Stimulated activated CD4-positive, alpha-beta T cell treated with anti-CD3 and anti-CD28 coated beads, Interleukin-1b, Interleukin-23, amount 100 ng/mL, for 4 hours (primary cell): ENCODE measurements around the gene RYR2.

Experiments
- DNase-seq, 2 donors: peaks; one replicate each; pipeline ENCODE4 v3.0.0-alpha.2; 2020; ENCODE audit warnings: low read depth in 2 of 2

The RYR2 gene

DNA sequence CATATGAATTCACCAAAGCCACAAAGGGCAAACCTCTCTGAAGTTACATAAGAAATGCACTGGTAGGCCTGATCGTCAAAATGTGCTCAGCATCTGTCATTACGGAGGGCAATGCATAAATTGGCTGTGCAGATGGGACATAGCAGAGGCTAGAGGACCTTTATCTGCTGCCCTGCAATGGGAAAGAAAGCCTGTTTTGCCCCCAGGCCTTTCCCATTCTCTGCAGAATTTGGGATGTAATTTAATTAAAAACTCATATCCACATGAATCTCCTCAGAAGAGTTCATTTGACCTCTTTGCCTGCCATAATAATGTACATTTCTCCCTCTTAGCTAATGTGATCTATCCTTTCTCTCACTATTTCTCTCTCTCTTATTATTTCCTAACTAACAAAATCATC lies 690.7 kb downstream of the RYR2 start:
- DNase-seq = no peak

GRCh38 chr1:237736372-237737029 lies 694.5 kb downstream of the RYR2 start:
- DNase-seq = no peak

- no peak for DNase-seq
These were observed 695.5 kb downstream of the RYR2 start for GRCh38 chr1:237737448-237737847.

DNA sequence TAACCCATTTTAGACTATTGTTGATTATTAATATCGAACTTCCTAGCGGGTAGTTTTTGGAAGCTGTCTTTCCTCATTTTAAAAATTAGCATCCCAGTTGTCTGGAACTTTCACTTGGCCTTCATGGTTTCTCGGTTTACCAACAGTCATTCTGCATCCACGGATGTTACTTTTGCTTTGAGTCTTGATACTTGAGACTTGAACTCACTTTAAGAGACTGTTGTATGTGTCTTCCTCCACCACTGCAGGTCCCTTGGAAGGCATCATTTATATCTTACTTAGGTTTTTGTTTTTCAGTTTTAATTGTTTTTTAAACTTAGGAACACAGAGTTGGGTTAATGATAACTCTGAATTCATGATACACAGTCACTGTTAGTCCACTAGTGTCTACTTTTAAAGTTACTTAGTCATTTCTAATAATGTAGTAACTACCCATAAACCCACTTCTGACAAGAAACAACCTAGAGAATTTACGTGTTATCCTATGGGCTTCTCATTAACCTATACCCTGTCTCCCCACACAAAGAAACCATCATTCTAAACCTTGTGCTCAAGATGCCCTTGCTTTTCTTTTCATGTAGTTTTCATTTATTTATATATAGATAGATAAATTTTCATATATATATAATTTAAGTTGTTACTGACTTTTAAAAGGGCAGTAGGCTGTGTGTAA lies 696.1 kb downstream of the RYR2 start:
- DNase-seq = no peak

DNA sequence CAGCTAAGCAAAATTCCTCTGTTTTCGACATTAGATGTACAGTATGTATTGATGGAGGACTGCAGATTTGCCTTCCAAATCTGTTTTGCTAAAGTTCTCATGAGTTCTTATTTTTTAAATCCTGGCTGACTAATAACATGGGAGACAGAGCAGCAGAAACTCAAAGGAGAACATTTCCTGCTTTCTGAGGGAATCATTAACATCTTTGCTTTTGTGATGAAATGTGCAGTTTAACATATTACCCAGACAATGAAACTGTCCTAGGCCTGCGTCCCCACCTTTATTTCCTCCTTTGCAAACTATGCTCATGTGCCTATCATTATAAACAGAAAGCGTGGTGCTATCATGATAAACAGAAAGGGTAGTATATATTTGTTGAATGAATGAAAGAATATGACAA lies 698.9 kb downstream of the RYR2 start:
- DNase-seq = no peak

GRCh38 chr1:237745545-237745944 lies 703.6 kb downstream of the RYR2 start:
- no peak for DNase-seq

DNA sequence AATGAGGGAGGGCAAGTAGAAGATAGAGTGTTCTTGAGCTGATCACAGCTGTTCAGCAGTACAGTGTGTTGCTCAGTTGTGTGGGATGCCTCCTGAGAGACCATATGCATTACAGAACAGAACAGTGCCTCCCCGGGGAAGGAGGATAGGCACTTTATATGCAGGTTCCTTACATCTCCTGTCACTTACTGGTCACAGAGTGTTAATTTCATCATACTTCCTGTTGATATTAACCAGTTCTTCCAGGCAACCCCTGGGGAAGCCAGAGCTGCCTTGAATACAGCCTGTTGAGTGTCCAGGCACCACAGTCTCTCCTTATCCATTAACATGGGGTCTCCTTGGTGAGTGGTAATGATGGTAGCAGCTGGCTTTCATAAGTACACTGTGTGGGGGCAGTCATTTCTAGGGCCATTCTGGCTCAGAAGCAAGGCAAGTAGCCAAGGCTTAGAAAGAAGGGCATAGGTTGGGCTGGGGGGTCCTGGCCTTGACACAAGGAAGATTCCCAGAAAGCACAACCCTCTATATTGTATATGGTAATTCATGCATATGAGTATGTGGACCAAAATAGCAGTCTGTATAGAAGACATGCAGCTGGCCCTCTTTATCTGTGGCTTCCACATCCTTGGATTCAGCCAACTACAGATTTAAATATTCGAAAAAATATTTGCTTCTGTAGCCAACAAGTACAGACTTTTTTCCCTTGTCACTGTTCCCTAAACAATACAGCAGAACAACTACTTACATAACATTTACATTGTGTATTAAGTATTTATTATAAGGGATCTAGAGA lies 706.4 kb downstream of the RYR2 start:
- no peak for DNase-seq

GRCh38 chr1:237749122-237749521 lies 707.1 kb downstream of the RYR2 start:
- no peak for DNase-seq

DNA sequence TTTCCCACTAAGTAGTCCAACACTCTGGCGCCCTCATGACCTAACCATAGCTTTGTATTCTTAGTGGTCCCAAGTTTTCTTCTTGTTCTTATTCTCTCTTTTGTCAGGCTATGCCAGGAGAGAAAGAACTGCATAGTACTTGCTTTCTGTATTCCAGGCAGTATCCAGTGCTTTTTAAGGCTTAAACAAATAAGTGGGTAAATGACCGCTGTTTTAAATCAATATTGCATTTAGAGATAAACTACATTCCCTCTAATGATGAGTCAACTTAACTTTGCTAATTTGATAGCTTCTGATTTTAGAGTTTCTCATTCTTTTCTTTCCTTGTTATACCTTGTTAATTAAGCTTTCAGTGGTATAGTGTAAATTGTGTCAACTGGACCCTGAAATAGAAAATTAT lies 709.1 kb downstream of the RYR2 start:
- DNase-seq = no peak

DNA sequence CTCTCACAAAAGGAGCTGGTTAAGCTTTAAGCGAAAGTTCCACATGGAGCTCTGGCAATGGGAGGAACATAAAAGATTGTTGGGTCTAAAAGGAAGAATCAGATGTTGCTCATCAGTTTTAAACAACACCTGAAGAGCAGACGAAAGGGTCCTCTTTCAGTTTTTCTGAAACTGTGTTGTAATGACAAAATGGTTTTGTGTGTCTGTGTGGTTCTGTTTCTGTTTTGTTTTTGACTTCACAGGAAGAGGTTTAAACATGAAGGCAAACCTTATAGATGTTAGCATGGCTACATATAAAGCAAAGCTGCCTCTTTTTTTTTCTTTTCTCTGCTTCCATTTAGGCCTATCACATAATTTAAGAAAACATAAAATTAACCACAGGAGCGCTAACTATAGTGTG lies 712.6 kb downstream of the RYR2 start:
- no peak for DNase-seq

GRCh38 chr1:237756304-237756967 lies 714.5 kb downstream of the RYR2 start:
- no peak for DNase-seq

GRCh38 chr1:237759377-237759776 lies 717.4 kb downstream of the RYR2 start:
- DNase-seq = no peak

GRCh38 chr1:237760951-237761350 lies 719.0 kb downstream of the RYR2 start:
- DNase-seq = no peak

GRCh38 chr1:237763137-237763536 lies 721.2 kb downstream of the RYR2 start:
- no peak for DNase-seq

- no peak for DNase-seq
These were observed 721.8 kb downstream of the RYR2 start for GRCh38 chr1:237763751-237764150.

DNA sequence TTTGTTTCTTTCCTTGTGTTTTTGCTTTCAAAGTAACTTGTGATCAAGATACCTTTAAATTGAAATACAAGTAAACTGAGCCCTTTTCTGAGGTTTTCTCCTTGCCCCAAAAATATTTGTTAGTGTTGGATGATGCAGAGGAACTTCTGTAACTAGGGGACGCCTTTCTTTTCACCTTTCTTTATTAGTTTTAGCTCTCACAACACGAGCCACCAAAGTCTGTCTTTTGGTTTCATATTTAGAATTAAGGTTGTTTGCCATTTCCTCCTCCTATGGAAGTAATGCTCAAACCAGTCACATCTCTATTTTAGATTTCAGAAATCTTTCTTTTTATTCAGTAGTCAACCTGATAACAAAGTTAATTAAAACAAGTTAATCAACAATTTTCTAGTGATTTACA lies 727.9 kb downstream of the RYR2 start:
- DNase-seq = no peak

DNA sequence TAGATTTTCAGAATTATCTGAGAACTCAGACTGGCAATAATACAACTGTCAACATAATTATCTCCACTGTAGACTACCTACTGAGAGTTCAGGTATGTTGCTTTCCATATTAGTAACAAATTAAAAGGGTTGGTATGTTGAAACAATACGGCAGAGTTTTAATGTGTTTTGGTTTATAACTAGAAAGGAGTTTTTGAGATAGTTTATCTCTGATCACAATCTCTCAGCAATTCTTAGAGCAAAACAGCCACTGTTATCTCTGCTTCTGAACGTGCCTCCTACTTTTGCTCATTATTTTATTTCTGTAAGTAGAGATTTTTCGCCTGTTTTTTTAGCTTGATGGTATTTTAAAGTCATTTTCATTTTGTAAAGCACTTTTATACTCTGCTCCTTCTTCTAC lies 730.0 kb downstream of the RYR2 start:
- DNase-seq = no peak

DNA sequence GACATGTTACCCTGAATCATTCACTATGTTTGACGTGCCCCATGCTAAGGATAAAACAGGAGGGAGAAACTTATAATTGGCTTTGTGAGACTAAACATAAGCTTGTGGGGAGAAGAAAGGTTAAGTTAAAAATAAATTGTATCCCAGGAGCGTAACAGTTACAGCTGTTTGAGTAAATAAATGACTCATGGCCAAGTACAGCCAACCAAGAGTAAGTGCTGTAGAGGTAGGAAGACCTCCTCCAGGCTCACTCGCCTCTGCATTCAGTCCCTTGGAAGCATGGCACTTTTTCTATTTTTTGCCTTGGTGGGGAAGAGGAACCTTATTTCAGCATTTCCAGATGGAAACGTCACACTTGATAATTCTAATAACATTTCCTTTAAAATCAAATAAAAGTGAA lies 732.3 kb downstream of the RYR2 start:
- no peak for DNase-seq

GRCh38 chr1:237779356-237779755 lies 737.4 kb downstream of the RYR2 start:
- no peak for DNase-seq

GRCh38 chr1:237786066-237786719 lies 744.2 kb downstream of the RYR2 start:
- no peak for DNase-seq

GRCh38 chr1:237788069-237788468 lies 746.1 kb downstream of the RYR2 start:
- no peak for DNase-seq

- DNase-seq = no peak
These were observed 747.6 kb downstream of the RYR2 start for GRCh38 chr1:237789619-237790018.
